ENCODE results near the gene LRIG1. TPM values are rescaled to one million over a fixed set of nuclear protein-coding genes. Genes with fewer than 3 reads are reported as not detected.

LRIG1 gene
- total RNA-seq, 1 experiment from 2014 or later, result 5.8 TPM

DNA sequence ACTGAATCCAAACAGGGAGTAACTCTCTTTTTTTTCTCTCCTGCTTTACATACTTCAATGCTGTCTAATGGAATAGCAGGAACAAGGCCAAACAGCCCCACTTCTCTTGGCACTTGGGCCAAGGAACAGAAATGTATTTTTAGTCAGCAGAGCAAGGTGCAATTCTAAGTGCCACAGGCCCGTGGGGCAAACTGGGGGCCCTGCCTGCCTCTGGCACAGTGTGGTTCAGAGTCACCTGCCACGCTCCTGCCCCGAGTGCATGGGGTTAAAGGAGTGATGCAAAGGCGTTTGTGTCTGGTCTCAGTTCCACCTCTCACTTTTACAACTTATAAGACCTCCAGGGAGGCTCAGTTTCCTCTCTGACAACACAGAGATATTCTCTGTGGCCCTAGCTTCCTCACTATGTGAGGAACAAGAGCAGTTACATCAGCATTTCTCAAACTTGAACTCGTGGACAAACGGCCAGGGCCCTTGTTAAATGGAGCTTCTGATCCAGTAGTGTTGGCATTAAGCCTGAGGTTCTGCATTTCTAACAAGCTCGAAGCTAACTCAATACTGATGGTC, 51.3 kb downstream of the LRIG1 start:
- no peak for DNase-seq (ENCODE audit: extremely low read depth, low read depth)

DNA sequence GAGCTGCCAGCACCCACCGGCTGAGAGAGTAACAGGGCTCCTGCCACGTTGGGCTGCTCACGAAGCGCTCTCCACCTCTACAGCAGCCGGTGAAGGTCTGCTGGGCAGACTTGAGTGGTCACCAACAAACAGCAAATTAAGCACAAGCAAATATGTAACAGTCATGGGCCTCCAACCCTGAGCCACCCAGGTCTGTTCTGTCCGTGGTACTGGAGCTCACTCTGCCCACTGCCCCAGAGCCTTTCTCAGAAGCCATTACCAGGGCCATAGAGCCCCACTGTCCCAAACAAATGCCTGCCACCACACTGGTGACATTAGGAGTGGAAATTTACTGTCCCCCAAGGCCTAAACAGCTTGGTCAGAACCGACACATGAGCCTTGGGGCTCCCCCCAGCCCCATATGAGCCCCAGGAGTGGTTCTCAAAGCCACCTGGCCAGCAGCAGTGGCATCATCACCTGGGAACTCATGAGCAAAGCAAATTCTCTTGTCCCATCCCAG, 56.6 kb downstream of the LRIG1 start:
- DNase-seq (ENCODE audit: extremely low read depth, low read depth), result no peak

DNA sequence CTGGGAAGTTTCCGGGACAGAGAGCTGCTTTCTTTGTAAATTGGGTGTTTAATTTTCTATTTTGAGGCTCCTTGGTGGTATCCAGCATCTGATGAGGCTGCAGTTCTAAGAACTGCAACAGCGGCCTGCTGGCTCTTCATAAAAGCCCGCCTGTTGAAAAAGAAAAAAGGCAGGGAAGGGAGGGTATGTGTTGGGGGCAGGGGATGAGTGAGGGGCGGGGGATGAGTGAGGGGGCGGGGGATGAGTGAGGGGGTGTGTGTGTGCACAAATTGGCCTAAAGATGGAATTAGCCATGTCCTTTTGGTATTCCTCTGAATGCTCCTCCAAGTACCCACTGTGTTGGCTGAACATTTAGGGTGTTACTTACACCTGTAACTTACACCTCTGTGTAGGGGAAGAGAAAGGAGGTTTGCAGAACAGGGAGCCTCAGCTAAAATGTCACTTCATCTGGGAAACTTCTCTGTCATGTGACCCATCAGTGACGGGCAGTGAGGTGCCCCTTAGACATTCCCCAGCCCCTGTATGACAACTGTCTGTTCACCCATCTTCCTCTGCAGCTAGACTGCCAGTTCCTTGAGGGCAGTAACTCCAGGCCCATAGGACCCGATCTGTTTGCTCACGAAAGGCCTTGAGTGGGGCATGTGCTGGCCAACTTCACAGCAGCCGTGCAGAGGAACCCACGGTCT, 57.6 kb downstream of the LRIG1 start:
- no peak for DNase-seq (ENCODE audit: extremely low read depth, low read depth)

DNA sequence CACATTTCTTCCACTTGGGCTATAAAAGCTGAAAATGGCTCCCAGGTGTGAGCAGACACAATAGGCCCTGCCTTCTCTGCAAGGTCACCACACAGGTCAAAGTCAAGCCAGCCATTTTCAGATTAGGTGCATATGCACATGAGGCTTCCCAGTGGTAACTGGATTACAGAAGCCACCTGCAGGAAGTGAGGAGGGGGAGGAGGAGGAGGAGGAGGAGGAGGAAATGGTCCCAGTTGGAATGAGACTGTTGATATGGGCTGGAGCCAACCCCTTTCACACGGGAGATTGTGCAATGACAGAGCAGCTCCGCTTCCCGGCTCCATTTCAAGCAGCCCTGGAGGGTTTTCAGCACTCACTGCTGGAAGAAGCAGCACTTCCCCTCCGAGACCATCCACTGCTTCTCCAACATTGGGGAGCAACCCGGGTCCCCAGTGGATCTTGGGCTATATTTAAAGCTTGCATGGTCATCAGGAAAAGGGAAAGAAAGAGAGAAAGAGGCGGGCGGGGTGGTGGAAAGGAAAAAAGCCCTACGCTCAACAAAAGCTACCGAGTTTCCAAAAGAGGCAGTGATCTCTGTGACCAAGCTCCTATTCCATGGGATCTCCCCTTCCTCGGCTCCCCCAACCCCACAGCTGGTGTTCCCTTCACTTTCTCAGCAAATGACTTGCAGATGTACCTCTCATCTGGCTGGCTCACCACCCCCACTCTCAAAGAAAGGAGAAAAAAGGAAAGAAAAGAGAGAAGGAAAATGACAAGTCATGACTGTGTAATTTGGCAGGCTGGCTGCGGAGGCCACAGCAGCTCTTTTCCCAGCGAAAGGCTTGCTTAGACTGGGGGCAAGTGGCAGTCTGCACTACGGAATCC, 58.3 kb downstream of the LRIG1 start:
- no peak for DNase-seq (ENCODE audit: extremely low read depth, low read depth)

DNA sequence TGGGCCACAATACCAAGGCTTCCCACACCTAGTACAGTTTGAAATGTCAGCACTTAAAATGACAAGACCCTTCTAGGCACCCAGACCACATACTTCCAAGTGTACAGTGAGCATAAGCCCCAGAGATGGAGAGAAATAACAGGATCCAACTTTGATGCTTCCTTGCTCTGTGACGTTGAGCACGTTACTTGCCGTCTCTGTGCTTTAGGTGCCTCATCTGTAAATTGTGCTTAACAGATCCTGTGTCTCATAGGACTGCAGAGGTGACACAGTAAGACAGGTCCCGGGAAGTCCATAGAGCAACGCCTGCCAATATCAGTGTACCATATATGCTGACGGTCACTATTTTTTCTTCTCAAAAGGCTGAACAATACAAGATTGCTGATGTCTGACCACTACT, 59.1 kb downstream of the LRIG1 start:
- no peak for DNase-seq (ENCODE audit: extremely low read depth, low read depth)

DNA sequence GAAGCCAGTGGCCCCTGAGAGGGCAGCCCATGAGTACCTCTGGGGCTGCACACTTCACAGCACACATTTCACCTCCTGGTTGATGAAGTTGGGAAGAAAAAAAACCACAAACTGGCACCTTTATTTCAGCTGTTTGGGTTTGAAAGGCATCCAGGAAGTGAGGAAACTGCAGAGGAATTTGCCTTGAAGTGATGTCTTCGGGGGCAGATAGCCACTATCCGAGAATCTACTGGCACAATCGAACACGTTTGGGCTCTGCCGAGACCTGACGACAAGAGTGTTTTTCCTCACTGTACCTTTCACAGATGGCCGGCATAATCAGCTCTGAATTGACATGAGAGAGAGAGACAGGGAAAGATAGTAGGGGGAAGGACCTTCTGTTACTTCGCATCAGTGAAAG, 59.7 kb downstream of the LRIG1 start:
- no peak for DNase-seq (ENCODE audit: extremely low read depth, low read depth)

DNA sequence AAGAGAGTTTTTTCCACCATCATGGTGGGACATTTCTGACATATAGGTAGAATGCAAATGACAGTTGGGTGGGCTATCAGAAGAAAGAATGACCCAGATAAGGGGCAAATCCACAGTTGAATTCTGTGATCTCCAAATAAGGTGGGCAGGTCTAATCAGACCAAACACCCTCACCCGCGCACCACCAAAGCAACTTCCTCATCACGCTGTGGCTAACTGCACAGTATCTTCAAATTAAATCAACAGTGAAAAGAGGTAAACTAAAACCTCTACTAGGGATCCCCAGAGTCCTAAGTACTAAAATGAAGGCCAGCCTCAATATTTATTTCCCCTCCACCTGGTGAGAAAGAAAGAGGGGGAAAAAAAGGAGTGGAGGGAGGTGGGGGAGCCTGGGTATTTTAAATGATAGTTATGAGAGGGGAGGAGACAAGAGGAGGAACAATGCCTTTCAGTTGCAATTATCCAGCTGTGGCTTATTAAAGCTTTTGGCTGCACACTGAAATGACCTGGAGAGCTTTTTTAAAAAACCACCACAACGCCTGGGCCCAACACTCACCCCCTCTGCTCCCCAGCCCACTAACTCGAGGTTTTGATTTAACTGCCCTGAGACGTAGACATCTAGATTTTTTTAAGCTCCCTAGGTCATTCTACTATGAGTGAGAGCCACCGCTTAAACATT, 61.0 kb downstream of the LRIG1 start:
- no peak for DNase-seq (ENCODE audit: extremely low read depth, low read depth)

DNA sequence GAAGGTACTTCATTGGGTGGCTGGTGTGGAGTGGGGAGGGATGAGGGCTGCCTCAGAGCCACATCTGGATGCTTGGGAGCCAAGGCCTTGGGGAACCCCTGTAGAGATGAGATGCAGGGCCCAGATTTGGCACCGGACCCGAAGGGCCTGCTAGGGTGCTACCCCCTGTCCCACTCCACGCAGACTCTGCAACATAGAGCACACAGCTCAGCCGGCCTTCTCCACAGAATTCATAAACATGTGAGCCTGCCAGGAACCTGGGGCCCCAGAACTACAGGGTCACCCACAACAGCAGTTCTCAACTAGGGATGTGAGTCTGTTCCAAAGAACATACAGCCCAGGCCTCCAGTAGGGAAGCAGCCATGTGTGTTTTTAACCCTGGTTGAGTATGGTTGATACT, 62.8 kb downstream of the LRIG1 start:
- DNase-seq (ENCODE audit: extremely low read depth, low read depth), result no peak

DNA sequence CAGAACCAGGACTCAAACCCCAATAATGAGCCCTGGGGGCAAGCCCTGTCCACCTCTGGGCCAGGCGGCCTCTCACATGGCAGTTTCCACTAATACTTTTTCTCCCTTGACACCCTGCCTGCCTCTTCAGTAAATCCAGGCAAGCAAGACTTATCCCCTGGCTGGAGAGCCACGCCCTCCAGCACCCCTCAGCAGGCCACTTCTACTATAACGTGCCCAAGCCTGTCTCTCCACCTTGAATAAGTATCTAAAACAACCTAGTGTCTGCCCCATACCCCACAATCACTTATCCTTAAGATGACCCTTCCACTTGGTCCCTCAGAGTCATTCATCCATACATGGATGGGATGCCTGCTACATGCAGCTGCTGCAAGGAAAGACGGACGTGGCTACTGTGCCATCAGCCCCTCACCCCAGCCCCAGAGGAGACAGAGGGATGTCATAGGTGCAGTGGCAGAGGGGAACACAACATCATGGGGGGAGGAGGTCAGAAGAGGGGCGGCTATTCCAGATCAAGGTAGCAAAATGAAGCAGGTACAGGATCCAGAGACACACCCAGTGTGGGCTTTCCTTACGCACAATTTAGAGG, 63.4 kb downstream of the LRIG1 start:
- no peak for DNase-seq (ENCODE audit: extremely low read depth, low read depth)

DNA sequence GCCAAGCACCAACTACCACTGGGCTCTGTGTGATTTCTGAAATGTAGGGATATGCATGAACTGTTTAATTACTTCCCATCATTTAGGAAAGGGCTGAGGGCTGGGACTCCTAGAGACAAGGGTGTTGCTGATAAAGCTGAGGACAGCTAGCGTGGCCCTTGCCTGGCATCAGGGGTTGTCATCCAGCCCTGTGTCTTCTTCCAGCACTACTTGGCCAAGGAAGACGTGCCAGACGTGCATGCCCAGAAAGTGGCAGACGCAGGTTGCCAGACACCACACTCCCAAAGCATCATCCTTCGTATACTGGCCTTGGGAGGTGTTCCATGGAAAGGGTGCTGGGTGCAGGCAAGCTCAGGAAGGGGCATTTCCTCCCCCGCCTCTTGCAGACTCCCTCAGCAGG, 64.8 kb downstream of the LRIG1 start:
- no peak for DNase-seq (ENCODE audit: extremely low read depth, low read depth)

DNA sequence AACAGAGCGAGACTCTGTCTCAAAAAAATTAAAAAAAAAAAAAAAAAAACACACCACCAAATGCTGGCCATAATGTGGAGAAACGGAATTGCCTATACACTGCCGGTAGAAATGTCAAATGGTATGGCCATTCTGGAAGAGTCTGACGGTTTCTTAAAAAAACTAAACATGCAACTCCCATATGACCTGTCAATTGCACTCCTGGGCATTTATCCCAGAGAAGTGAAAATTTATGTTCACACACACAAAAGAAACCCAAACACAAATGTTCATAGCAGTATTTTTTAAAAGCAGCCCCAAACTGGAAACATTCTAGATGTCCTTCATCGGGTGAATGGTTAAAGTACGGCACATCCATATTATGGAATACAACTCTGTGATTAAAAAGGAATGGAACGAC, 66.1 kb downstream of the LRIG1 start:
- no peak for DNase-seq (ENCODE audit: extremely low read depth, low read depth)

DNA sequence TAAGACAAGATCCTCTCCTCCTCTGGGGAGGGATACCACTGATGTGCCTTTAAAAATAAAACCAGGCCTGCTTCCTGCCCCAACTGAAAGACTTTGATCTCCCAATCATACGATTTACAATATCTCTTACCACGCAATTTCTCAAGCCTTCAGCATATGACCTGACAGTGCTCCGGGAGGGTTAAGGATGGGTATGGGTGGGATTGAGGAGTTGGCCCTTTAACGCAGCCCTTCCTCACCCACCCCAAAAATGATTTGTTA, 67.4 kb downstream of the LRIG1 start:
- DNase-seq (ENCODE audit: extremely low read depth, low read depth), result no peak

DNA sequence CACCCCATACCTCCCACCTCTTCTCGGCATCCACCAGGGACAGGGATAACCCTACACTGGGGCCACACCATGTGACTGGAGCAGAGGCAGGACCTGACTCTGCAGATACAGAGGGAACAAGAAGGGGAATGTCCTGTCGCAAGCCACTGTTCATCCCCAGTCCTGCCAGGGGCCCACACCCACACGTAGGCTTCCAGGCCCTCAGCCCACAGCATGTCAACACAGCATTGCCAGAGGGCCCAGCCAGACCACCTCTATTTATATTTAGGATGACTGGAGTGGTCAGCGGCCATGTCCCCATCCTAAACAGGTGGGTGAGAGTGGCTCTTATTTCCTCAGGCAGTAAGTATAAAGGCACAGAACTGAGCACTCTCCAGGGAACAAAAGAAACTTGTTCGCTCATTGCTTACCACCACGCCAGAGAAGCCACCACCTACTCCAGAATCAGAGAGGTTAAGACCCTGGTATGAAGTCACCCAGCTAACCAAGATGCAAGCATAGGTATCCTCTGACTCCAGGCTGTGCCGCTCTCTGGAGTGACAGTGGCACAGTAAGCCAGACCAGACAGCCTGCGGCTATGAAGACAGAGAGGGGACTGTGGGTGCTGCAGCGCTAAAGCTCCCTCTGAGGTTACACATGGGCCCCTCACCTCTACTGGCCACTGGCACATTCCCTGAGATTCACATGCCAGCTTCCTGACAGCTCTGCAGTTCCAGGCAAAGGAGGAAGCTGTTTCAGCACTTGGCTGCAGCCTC, 67.9 kb downstream of the LRIG1 start:
- DNase-seq (ENCODE audit: extremely low read depth, low read depth), result no peak

DNA sequence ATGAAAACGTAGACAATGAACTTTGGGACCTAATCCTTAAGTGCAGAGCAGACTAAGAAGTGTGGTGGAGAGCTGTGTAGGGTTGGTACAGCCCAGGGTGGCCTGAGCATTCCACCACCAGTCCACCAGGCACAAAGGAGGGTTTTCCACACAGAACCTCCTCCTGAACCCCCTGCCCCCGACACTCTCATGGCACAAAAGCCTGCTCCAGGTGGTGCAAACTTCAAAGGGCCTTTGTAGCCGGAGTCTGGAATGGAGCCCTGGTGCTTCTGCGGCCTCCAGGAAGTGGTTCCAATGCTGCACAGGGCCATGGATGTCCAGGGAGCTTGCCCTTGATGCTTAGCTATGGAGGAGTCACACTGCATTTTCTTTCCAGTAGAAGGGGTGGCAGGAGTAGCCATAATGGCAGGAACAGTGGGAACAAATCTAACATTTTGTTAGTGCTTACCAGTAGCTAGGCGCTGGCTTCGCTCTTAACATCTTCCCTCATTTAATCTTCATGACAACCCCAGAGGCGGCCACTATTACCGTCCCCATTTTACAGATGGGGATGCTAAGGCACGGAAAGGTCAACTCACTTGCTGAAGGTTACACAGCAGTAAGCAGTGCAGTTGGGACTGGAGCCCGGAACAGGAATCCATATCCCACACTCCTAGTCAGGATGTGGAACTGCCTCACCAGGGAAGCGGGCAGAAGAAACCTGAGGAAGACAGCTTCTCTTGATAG, 68.6 kb downstream of the LRIG1 start:
- DNase-seq (ENCODE audit: extremely low read depth, low read depth), result no peak

DNA sequence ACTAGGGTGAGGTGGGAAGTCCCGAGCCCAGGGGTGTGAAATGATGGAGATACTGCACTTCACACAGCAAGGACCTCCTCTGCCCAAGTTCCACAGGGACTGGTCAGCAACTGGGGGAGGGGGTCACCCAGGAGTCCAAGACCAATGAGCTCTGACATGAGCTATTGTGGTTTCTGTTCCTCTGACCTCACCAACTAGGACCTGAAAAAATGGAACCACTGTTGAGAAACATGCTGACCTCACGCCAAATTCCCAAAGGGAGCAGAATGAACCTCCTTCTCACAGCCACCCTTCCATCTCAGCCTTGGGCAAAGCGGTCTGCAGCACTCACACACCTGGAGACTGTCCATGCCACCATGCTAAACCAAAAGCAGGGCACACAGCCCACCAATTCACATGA, 69.3 kb downstream of the LRIG1 start:
- DNase-seq (ENCODE audit: extremely low read depth, low read depth), result no peak

DNA sequence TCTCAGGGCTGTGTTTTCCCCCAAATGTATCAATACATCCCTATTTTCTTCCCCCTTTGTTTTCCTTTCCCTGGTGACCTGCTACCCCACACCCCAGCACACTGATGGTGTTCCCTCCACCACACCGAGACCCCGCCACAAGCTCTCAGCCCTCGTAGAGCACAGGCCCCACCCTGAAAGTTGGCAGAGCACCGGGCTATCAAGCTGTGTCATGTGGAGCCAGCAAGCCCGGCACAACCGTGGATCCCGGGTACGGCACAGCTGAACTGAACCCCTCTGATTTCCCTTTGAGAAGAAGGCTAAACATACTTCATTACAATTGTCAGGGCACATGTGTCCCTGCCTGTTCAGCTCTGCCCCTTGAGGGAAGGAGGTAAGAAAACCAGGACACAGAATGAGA, 69.9 kb downstream of the LRIG1 start:
- no peak for DNase-seq (ENCODE audit: extremely low read depth, low read depth)

DNA sequence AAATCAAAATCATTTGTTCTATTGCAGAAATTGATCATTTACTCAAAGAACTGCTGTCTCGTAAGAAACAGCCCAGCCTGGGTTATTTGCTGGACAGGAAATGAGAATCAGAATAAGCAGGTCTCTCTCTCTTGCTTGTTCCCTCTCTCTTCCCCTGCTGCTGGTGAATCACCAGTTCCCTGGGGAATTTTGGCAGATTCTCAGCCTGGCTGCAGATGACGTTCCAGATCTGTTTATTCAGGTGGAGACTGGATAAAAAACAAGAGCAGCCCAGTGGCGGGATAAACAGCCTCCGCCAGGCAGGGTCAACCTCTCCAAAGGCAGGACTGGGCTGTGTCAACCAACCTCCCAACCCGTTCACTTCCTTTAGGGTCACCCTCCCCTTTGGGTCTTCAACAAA, 72.1 kb downstream of the LRIG1 start:
- peak; percentile 84 for DNase-seq (ENCODE audit: extremely low read depth, low read depth)

DNA sequence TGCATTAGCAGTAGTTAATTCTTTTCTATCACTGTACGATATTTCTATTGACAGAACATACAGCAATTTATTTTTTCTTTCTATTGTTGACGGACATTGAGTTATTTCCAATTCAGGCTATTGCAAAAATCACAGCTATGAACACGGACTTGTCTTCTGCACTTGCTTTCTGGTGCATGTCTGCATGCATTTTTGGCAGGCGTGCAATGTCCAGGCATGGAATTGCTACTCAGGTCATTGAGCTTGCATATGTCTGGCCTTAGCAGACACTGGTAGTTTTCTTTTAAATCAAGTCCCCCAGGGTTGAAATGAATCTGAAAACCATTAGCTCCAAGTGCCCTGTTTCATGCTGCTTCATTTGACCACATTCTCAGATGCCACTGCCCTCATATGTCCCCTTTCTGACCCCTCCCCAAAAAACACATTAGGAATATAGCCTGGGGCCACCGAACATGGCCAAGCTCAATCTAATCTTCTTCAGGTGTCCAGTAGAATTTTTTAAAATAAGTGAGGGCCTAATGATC, 72.8 kb downstream of the LRIG1 start:
- DNase-seq (ENCODE audit: extremely low read depth, low read depth), result no peak

DNA sequence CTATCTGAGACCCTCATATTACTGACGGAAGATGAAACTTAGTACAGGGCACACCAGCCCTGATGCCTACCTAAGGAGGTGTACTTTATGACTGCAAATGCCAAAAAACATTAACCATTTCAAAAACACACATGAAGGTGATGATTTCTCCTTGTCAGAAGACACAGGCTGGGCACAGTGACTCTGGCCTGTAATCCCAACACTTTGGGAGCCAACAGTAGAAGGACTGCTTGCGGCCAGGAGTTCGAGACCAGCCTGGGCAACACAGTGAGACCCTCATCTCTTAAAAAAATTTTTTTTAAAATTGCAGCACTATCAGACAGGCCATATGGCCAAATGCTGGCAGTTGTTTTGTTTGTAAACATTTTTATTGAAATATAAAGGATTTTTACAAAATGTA, 73.5 kb downstream of the LRIG1 start:
- no peak for DNase-seq (ENCODE audit: extremely low read depth, low read depth)
